Measurements from ENCODE around the gene PFDN1. TPM values are rescaled to one million over a fixed set of nuclear protein-coding genes. Genes with fewer than 3 reads are reported as not detected.

Gene PFDN1
- total RNA-seq, 1 donor from 2014 or later: 11.0 TPM

GRCh38 chr5:140242099-140242498, 60.8 kb downstream of the PFDN1 start:
- no peak for DNase-seq (ENCODE audit: low spot score)
- ATAC-seq: no peak

- ATAC-seq: peak; percentile 80
- DNase-seq (ENCODE audit: low spot score): peak; percentile 87
Measured at GRCh38 chr5:140240987-140241706, 61.8 kb downstream of the PFDN1 start.

- ATAC-seq: peak; percentile 46
Measured at GRCh38 chr5:140239939-140240700, 62.8 kb downstream of the PFDN1 start.

GRCh38 chr5:140239461-140239860, 63.4 kb downstream of the PFDN1 start:
- ATAC-seq: no peak
- no peak for DNase-seq (ENCODE audit: low spot score)

More at GRCh38 chr5:140239939-140240700, 62.8 kb downstream of the PFDN1 start:
- no peak for DNase-seq (ENCODE audit: low spot score)

GRCh38 chr5:140238756-140239155, 64.1 kb downstream of the PFDN1 start:
- no peak for DNase-seq (ENCODE audit: low spot score)

GRCh38 chr5:140236891-140237598, 65.9 kb downstream of the PFDN1 start:
- ATAC-seq (no peak), DNase-seq (ENCODE audit: low spot score) (no peak)

More at GRCh38 chr5:140238756-140239155, 64.1 kb downstream of the PFDN1 start:
- no peak for ATAC-seq

- DNase-seq (ENCODE audit: low spot score): no peak
- ATAC-seq: peak; percentile 68
Measured at GRCh38 chr5:140235791-140236551, 66.9 kb downstream of the PFDN1 start.

- ATAC-seq (no peak), DNase-seq (ENCODE audit: low spot score) (no peak)
Measured at GRCh38 chr5:140234377-140234989, 68.4 kb downstream of the PFDN1 start.

- DNase-seq (ENCODE audit: low spot score) (no peak), ATAC-seq (no peak)
Measured at GRCh38 chr5:140232731-140233130, 70.2 kb downstream of the PFDN1 start.

GRCh38 chr5:140230373-140230772, 72.5 kb downstream of the PFDN1 start:
- no peak for DNase-seq (ENCODE audit: low spot score)
- no peak for ATAC-seq

GRCh38 chr5:140228364-140228837, 74.5 kb downstream of the PFDN1 start:
- DNase-seq (ENCODE audit: low spot score) (no peak), ATAC-seq (peak; percentile 38)

GRCh38 chr5:140227046-140227445, 75.9 kb downstream of the PFDN1 start:
- ATAC-seq (no peak), DNase-seq (ENCODE audit: low spot score) (no peak)

GRCh38 chr5:140225396-140225795, 77.5 kb downstream of the PFDN1 start:
- DNase-seq (ENCODE audit: low spot score): no peak
- peak; percentile 70 for ATAC-seq

- no peak for DNase-seq (ENCODE audit: low spot score)
- ATAC-seq: no peak
Measured at GRCh38 chr5:140224658-140225057, 78.2 kb downstream of the PFDN1 start.

- ATAC-seq (no peak), DNase-seq (ENCODE audit: low spot score) (no peak)
Measured at GRCh38 chr5:140223567-140223966, 79.3 kb downstream of the PFDN1 start.

GRCh38 chr5:140222416-140222815, 80.5 kb downstream of the PFDN1 start:
- DNase-seq (ENCODE audit: low spot score) (no peak), ATAC-seq (peak; percentile 63)

GRCh38 chr5:140221697-140222223, 81.1 kb downstream of the PFDN1 start:
- no peak for DNase-seq (ENCODE audit: low spot score)
- no peak for ATAC-seq

- no peak for DNase-seq (ENCODE audit: low spot score)
- ATAC-seq: no peak
Measured at GRCh38 chr5:140220698-140221064, 82.2 kb downstream of the PFDN1 start.

- DNase-seq (ENCODE audit: low spot score) (no peak), ATAC-seq (no peak)
Measured at GRCh38 chr5:140220032-140220697, 82.7 kb downstream of the PFDN1 start.

Data from left lobe of liver (tissue), 2 donors.